Measurements from ENCODE around the gene MPPED1.

Gene MPPED1

DNA sequence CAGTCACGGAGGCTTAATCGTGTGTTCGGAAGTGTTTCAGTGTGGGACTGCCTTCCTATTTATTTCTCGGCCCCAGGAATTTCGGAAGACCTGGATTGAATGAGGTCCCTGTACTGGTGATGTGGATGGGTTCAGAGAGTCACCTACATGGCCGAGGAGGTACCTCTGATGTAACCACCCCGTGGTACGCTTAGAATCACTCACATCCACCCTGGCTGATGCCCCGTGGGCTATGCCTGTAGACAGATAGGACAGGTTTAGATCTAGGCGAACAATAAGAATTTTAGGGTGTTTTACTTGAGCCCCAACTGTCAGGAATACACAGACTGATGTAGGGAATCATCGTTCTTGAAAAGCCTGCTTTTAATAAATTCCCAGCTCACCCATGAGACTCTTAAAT, 2.0 kb downstream of the MPPED1 start:
- TF ChIP-seq, protein P1, sequence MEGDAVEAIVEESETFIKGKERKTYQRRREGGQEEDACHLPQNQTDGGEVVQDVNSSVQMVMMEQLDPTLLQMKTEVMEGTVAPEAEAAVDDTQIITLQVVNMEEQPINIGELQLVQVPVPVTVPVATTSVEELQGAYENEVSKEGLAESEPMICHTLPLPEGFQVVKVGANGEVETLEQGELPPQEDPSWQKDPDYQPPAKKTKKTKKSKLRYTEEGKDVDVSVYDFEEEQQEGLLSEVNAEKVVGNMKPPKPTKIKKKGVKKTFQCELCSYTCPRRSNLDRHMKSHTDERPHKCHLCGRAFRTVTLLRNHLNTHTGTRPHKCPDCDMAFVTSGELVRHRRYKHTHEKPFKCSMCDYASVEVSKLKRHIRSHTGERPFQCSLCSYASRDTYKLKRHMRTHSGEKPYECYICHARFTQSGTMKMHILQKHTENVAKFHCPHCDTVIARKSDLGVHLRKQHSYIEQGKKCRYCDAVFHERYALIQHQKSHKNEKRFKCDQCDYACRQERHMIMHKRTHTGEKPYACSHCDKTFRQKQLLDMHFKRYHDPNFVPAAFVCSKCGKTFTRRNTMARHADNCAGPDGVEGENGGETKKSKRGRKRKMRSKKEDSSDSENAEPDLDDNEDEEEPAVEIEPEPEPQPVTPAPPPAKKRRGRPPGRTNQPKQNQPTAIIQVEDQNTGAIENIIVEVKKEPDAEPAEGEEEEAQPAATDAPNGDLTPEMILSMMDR (IDR thresholded peaks at IDR 0.05), result no peak

DNA sequence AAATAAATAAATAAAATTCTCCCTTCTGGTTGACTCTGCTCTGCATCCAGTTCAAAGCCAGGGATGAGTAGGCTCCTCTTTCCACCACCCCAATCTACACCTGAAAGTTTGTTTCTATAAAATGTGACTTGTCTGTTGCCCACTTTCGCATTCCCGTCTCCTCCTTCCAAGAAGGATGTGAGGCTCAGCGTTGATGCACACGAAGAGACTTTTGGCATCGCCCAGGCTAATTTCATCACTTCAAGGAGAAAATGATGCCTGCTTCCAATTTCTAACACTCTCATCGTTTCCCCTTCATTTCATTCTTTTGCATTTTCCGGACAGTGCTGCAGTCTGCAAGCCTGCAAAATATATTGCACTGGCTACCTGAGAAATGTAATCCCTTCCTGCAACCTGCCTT, 3.9 kb downstream of the MPPED1 start:
- TF ChIP-seq, protein P1 (IDR thresholded peaks at IDR 0.05), result no peak

DNA sequence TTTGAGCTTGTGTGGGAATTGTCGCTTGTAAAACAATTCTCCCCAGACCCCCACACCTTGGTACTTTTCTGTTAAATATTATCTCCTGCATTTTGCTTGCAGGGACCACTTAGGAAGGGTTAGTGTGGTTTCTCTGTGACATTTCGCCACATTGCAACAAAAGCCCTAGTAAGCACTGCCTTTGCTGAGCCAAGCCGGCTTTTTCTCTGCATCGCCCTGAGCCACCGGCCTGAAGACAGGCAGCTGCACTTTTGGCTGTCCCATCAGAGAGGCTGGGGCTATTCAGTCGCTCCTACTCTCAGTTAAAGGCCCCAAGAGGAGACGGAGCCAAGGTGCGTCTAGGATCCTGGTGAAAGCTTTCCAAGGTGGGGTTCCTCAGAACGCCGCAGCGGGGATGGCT, 5.7 kb downstream of the MPPED1 start:
- TF ChIP-seq, protein P1 (IDR thresholded peaks at IDR 0.05), result no peak

DNA sequence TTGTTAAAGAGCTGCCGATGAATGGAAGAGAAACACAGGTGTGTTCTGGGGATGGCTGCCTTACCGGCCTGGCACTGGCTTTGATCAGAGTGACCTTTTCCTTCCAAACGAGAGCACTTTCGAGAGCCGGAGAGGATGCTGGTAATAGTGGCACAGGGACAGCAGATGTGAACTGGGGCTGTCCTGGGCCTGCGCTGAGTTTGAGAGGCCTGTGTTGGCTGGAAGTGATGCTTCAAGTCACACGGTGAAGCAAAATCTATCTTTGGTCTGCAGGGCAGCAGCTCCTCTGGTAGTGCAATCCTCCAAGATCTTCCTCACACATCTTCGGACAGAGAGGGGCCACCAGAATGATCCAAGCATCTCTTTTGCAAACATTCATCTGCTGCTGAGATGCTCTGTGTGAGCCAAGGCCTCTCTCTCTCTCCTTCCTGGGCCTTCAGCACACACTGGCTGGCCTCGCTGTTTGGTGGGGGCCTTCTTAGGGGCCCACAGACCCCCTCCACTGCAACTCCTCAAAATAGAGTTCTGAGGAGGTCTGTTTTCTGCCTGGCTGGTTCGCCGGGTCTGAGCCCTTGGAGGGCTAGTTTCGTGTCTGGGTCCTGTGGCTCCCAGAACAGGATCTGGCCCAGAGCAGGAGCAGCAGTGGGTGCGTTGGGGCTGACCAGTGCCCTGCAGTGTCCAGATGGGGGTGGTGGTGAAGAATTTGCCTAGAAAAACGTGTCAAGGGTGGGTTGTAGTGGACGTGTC, 6.4 kb downstream of the MPPED1 start:
- TF ChIP-seq, protein P1 (IDR thresholded peaks at IDR 0.05), result no peak

DNA sequence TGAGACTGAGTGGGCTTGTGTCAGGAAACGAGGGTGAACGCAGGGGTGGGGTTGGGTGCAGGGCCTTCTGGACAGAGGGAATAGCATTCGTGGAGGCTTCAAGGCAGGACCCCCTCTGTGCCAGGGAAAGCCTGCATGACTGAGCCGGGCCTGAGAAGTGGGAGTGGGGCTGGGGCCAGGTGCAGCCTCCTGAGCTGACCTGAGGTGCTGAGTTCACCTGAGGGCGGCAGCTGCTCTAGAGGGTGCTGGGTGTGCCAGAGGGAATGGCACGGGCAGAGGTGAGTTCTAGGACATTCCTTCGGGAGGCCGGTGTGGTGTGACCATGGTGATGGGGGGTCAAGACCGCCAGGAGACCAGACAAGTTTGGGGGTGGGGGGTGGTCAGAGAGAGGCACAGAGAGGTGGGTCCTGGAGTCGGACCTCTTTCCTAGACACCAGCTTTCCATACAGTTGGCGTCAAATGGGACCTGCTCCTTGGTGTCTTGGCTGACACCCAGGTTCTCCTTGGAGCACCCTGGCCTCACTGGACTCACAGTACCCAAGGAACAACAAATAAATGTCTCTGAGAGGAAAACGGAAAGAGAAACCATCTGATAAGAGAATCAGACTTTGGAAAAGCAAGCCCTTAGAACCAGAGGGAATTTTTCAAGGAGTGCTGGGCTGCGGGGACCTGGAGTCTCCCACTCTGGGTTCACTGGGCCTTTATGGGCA, 7.7 kb downstream of the MPPED1 start:
- TF ChIP-seq, protein P1 (IDR thresholded peaks at IDR 0.05), result no peak

DNA sequence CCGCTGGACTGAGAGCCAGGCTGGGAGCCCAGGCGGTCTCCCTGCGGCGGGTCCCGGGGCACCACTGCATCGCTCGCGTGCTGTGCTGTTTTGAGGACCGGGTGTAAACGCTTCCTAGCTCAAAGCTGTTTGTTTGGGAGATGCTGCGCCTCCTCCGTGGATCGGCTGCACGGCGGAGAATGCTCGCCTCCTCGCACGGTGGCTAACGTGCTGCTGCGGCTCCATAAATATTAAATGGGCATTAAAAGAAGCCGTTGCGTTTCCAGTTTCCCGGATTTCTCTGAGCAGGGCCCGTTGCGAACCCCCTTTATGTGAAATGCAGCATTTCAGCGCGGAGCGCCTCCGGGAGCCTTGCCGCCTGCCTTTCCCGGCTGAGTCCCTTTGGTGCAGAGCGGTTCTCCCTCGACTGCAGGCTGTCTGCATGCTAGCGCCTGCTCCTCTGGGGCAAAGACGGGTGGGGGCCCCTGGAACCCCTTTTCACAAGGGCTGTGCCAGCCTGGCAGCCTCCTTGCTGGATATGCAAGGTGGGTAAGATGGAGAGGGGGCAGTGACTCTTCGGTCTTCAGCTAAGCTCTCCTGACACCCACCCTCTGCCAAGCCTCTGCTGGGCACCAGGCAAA, 9.3 kb downstream of the MPPED1 start:
- TF ChIP-seq, protein P1 (IDR thresholded peaks at IDR 0.05), result no peak

DNA sequence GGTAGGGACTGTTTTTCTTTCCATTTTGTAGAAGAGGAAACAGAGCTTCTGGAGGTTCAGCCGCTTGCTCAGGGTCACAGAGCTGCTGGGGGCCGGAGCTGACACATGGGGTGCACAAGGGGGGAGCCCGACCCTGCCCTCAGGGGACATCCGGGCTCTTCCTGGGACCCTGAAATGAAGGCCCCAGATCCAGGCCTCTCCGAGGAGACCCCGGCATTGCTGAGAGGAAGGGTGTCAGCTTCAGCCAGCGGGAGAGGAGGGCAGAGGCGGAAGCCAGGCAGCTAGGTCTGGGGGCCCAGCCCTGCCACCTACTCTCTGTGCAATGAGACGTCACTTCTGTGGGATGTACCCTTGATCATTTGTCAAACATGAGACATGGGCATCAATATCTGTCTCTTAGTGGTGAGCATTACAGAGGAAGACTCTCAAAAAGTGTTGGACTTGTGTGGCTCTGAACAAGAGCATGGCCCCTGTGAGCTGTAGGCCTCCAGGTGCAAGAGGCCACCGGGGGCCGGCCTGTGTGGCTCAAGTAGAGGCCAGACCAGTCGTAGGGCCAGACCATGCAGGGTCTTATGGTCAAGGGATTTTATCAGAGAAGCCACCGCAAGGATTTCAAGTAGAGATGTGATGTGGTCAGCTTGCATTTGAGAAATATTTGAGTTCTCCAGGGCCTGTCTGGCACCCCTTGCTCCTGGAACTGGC, 10.3 kb downstream of the MPPED1 start:
- TF ChIP-seq, protein P1 (IDR thresholded peaks at IDR 0.05), result no peak

All from LNCAP (cell line).